ENCODE results near the gene RNF149.

DNA sequence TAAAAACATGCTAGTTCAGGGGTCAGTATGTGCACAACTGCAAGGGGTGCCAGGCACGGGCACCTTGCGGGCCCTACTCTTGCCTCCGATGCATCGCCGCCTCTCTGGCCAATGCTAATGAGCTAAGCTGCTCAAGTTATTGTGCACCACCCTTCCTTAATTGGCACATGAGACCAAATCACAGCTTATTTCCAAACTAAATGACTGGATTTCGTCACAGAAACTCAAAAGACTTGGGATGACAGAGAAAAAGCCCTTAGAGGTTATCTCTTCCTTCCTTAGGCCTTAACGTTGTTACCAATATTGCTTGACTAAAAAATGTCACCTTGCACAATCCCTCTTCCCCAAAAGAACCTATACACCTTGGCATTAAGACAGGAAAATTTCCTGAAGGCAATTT is 7.7 kb downstream of the RNF149 start:
- TF ChIP-seq, protein P1, sequence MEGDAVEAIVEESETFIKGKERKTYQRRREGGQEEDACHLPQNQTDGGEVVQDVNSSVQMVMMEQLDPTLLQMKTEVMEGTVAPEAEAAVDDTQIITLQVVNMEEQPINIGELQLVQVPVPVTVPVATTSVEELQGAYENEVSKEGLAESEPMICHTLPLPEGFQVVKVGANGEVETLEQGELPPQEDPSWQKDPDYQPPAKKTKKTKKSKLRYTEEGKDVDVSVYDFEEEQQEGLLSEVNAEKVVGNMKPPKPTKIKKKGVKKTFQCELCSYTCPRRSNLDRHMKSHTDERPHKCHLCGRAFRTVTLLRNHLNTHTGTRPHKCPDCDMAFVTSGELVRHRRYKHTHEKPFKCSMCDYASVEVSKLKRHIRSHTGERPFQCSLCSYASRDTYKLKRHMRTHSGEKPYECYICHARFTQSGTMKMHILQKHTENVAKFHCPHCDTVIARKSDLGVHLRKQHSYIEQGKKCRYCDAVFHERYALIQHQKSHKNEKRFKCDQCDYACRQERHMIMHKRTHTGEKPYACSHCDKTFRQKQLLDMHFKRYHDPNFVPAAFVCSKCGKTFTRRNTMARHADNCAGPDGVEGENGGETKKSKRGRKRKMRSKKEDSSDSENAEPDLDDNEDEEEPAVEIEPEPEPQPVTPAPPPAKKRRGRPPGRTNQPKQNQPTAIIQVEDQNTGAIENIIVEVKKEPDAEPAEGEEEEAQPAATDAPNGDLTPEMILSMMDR (IDR thresholded peaks at IDR 0.05), result no peak
- TF ChIP-seq POLR2A (IDR thresholded peaks at IDR 0.05) (no peak), POLR2AphosphoS5 (IDR thresholded peaks at IDR 0.05) (no peak)
